ENCODE results near the gene E2F1.
"Not testable (repeated sequence)": the region's sequence is repeated elsewhere in the genome, so short reads cannot be mapped to it uniquely, and the experiment has no call there.

Gene E2F1

DNA sequence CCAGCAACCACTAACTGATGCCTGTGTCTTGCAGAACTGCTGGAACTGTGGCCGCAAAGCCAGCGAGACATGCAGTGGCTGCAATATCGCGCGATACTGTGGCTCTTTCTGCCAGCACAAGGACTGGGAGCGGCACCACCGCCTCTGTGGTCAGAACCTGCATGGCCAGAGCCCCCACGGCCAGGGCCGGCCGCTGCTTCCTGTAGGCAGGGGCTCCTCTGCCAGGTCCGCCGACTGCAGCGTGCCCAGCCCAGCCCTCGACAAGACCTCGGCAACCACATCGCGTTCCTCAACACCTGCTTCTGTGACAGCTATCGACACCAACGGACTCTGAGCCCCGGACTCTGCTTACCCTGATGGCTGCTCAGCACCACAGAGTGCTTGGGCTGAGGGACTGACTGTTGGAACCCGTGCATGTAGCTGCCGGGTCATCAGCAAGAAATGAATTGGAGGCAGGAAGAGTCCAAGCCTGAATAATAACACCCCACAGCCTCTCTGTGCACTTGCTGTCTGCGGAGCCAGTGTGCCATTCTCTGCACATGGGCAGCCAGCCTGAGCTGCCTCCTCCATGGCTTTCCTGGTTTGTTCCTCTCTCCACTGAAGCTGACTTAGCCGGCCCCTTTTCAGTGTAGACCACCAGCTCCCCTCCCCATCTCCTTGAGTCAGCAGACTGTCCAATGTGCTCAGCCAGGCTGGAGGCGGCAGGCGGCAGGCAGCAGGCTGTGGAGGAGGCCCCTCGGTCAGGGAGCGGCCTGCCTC, 41.7 kb downstream of the E2F1 start:
- no peak for ATAC-seq

DNA sequence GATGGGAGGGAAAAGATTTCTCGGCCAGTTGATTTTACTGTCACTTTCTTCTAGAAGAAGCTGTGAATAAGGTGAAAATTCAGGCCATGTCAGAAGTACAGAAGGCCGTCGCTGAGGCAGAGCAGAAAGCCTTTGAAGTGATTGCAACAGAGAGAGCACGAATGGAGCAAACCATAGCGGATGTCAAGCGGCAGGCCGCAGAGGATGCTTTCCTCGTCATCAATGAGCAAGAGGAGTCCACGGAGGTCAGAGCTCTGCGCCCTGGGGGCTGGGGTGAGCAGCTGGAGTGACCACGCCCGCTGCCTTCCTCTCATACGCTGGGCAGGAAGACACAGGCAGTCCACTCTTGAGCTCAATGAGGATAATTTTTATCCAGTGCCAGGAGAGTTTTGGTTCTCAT, 45.9 kb downstream of the E2F1 start:
- TF ChIP-seq ZFP30 (CRISPR knock-in tag; IDR thresholded peaks at IDR 0.05), result no peak
- TF ChIP-seq TCF4 (CRISPR knock-in tag; IDR thresholded peaks at IDR 0.05; ENCODE audit: borderline replicate concordance), result no peak
- TF ChIP-seq ZNF8 (CRISPR knock-in tag; IDR thresholded peaks at IDR 0.05), result no peak
- TF ChIP-seq, protein P1, sequence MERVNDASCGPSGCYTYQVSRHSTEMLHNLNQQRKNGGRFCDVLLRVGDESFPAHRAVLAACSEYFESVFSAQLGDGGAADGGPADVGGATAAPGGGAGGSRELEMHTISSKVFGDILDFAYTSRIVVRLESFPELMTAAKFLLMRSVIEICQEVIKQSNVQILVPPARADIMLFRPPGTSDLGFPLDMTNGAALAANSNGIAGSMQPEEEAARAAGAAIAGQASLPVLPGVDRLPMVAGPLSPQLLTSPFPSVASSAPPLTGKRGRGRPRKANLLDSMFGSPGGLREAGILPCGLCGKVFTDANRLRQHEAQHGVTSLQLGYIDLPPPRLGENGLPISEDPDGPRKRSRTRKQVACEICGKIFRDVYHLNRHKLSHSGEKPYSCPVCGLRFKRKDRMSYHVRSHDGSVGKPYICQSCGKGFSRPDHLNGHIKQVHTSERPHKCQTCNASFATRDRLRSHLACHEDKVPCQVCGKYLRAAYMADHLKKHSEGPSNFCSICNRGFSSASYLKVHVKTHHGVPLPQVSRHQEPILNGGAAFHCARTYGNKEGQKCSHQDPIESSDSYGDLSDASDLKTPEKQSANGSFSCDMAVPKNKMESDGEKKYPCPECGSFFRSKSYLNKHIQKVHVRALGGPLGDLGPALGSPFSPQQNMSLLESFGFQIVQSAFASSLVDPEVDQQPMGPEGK (CRISPR knock-in tag; IDR thresholded peaks at IDR 0.05; ENCODE audit: borderline replicate concordance), result no peak
- no peak for TF ChIP-seq SNAI2 (CRISPR knock-in tag; IDR thresholded peaks at IDR 0.05)
- no peak for TF ChIP-seq ZNF565 (CRISPR knock-in tag; conservative IDR thresholded peaks at IDR 0.05; ENCODE audit: low read depth)
- no peak for TF ChIP-seq ZFP3 (CRISPR knock-in tag; IDR thresholded peaks at IDR 0.05)
- no peak for TF ChIP-seq TOX (CRISPR knock-in tag; IDR thresholded peaks at IDR 0.05; ENCODE audit: borderline replicate concordance)
- TF ChIP-seq, protein P2, sequence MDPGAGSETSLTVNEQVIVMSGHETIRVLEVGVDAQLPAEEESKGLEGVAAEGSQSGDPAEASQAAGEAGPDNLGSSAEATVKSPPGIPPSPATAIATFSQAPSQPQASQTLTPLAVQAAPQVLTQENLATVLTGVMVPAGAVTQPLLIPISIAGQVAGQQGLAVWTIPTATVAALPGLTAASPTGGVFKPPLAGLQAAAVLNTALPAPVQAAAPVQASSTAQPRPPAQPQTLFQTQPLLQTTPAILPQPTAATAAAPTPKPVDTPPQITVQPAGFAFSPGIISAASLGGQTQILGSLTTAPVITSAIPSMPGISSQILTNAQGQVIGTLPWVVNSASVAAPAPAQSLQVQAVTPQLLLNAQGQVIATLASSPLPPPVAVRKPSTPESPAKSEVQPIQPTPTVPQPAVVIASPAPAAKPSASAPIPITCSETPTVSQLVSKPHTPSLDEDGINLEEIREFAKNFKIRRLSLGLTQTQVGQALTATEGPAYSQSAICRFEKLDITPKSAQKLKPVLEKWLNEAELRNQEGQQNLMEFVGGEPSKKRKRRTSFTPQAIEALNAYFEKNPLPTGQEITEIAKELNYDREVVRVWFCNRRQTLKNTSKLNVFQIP (CRISPR knock-in tag; IDR thresholded peaks at IDR 0.05; ENCODE audit: borderline replicate concordance, low read depth), result no peak
- TF ChIP-seq, protein P3, sequence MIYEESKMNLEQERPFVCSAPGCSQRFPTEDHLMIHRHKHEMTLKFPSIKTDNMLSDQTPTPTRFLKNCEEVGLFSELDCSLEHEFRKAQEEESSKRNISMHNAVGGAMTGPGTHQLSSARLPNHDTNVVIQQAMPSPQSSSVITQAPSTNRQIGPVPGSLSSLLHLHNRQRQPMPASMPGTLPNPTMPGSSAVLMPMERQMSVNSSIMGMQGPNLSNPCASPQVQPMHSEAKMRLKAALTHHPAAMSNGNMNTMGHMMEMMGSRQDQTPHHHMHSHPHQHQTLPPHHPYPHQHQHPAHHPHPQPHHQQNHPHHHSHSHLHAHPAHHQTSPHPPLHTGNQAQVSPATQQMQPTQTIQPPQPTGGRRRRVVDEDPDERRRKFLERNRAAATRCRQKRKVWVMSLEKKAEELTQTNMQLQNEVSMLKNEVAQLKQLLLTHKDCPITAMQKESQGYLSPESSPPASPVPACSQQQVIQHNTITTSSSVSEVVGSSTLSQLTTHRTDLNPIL (CRISPR knock-in tag; IDR thresholded peaks at IDR 0.05; ENCODE audit: low read depth), result no peak
- no peak for TF ChIP-seq PPARA (CRISPR knock-in tag; IDR thresholded peaks at IDR 0.05; ENCODE audit: borderline replicate concordance)
- no peak for TF ChIP-seq ISL1 (CRISPR knock-in tag; IDR thresholded peaks at IDR 0.05)
- no peak for TF ChIP-seq ZNF70 (CRISPR knock-in tag; IDR thresholded peaks at IDR 0.05)
- TF ChIP-seq ARNTL (CRISPR knock-in tag; IDR thresholded peaks at IDR 0.05; ENCODE audit: borderline replicate concordance, low read depth), result no peak
- TF ChIP-seq ZC3H10 (CRISPR knock-in tag; IDR thresholded peaks at IDR 0.05), result no peak
- ATAC-seq, result no peak

More for the DNA sequence above, 41.7 kb downstream of the E2F1 start:
- TF ChIP-seq, protein P1 (CRISPR knock-in tag; IDR thresholded peaks at IDR 0.05; ENCODE audit: borderline replicate concordance), result no peak
- TF ChIP-seq ISL1 (CRISPR knock-in tag; IDR thresholded peaks at IDR 0.05) (no peak), BACH2 (CRISPR knock-in tag; IDR thresholded peaks at IDR 0.05; ENCODE audit: borderline replicate concordance) (no peak)
- TF ChIP-seq, protein P3 (CRISPR knock-in tag; IDR thresholded peaks at IDR 0.05; ENCODE audit: low read depth), result no peak

DNA sequence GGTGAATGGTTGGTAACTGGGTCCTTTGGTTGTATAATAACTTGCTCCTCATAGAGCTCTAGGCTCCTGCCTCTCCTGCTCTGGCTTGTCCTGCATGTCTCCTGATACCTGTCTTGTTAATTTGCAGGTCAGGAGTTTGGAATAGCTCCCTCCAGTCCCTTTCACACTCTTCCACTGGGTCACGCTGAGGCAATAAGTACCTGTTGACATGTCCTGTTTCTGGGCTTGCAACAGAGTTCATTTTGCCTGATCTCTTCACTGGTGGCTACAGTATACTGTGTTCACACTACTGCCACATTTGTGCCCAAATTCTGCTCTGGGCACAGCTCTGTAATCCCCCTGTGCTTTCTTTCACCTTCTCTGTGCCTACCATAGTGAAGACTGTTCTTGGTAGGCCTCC, 49.4 kb downstream of the E2F1 start:
- no peak for ATAC-seq
- no peak for TF ChIP-seq ESRRG (CRISPR knock-in tag; IDR thresholded peaks at IDR 0.05)
- TF ChIP-seq GLIS3 (CRISPR knock-in tag; IDR thresholded peaks at IDR 0.05), result no peak

DNA sequence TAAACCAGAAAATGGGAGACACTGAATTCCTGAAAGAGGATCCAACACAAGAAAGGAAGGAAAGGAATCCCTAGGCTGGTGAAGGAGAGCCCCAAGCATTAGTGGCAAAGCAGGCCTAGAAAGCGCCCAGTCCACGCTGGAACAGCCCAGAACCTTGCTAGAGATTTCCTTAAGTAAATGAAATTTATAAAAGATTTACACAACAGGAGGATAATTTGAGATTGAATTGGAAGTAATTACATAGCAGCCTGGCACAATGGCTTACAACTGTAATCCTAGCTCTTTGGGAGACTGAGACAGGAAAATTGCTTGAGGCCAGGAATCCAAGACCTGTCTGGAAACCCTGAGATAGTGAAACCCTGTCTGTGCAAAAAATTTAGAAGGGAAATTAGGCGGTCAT, 50.8 kb downstream of the E2F1 start:
- no peak for ATAC-seq
- no peak for TF ChIP-seq PPARA (CRISPR knock-in tag; IDR thresholded peaks at IDR 0.05; ENCODE audit: borderline replicate concordance)
- TF ChIP-seq, protein P4, sequence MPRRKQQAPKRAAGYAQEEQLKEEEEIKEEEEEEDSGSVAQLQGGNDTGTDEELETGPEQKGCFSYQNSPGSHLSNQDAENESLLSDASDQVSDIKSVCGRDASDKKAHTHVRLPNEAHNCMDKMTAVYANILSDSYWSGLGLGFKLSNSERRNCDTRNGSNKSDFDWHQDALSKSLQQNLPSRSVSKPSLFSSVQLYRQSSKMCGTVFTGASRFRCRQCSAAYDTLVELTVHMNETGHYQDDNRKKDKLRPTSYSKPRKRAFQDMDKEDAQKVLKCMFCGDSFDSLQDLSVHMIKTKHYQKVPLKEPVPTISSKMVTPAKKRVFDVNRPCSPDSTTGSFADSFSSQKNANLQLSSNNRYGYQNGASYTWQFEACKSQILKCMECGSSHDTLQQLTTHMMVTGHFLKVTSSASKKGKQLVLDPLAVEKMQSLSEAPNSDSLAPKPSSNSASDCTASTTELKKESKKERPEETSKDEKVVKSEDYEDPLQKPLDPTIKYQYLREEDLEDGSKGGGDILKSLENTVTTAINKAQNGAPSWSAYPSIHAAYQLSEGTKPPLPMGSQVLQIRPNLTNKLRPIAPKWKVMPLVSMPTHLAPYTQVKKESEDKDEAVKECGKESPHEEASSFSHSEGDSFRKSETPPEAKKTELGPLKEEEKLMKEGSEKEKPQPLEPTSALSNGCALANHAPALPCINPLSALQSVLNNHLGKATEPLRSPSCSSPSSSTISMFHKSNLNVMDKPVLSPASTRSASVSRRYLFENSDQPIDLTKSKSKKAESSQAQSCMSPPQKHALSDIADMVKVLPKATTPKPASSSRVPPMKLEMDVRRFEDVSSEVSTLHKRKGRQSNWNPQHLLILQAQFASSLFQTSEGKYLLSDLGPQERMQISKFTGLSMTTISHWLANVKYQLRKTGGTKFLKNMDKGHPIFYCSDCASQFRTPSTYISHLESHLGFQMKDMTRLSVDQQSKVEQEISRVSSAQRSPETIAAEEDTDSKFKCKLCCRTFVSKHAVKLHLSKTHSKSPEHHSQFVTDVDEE (CRISPR knock-in tag; IDR thresholded peaks at IDR 0.05), result no peak
- TF ChIP-seq OSR1 (CRISPR knock-in tag; IDR thresholded peaks at IDR 0.05), result no peak

DNA sequence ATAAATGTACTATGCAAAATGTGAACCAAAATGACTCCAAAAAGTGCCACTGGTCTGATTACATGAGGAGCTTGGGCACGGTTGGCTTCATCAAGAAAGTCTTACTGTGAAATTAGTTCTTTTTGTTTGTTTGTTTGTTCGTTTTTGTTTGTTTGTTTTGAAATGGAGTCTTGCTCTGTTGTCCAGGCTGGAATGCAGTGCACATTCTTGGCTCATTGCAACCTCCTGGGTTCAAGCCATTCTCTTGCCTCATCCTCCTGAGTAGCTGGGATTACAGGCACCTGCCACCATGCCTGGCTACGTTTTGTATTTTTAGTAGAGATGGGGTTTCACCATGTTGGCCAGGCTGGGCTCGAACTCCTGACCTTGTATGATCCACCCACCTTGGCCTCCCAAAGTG, 54.3 kb downstream of the E2F1 start:
- not testable (repeated sequence) for ATAC-seq

All from SK-N-SH treated with all-trans-retinoic acid at 6 μM for 48 hours (cell line).